Islet of Langerhans (tissue), 1 donor: ENCODE measurements around the gene USP6NL.
A peak's percentile ranks its signal among the peaks of the same experiment; 100 is the strongest.

Experiments used
- FAIRE-seq: peaks from one replicate; lab custom pipeline; 2011; peaks lifted over from hg19 to GRCh38; lab: Jason Lieb, UNC

Gene USP6NL

DNA sequence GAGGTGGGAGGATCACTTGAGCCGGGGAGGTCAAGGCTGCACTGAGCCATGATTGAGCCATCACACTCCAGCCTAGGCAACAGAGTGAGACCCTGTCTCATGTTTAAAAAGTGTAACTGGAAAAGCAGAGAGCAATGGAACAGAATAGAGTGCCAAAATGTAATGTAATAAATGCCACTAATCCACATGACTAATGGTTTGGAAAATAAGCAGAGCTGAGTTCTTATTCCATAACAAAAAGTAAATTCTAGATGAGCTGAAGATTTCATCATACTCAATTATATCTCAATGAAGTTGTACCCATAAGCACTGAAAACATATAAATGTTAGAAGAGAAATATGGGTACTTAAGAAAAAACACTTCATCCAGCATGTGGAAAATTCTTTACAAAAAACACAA is 132.6 kb downstream of the USP6NL start:
- no peak for FAIRE-seq

DNA sequence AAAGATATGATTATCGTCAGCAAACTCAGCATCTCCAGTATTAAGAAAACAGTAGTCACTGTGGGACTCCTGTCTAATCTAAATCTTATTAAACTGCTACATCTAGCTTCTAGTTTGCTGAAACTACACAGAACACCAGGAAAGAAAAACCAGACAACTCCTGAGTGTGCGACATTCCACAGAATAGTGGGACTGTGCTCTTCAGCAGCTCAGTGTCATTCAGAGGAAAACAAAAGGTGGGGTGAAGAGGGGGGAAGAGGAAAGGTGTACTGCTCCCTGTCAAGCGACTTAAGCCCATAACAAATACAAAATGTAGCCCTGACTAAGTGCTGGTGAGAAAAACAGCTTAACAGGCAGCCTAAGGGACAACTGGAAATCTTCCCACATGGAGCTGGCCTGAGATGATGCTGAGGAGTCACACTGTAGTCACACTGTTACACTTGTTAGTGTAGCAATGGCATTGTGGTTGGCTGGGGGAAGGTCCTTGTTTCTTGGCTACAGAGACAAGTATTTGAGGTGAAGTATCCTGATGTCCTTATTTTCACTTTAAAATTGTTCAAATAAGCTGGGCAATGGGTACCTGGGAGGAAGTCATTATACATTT is 135.5 kb downstream of the USP6NL start:
- no peak for FAIRE-seq

DNA sequence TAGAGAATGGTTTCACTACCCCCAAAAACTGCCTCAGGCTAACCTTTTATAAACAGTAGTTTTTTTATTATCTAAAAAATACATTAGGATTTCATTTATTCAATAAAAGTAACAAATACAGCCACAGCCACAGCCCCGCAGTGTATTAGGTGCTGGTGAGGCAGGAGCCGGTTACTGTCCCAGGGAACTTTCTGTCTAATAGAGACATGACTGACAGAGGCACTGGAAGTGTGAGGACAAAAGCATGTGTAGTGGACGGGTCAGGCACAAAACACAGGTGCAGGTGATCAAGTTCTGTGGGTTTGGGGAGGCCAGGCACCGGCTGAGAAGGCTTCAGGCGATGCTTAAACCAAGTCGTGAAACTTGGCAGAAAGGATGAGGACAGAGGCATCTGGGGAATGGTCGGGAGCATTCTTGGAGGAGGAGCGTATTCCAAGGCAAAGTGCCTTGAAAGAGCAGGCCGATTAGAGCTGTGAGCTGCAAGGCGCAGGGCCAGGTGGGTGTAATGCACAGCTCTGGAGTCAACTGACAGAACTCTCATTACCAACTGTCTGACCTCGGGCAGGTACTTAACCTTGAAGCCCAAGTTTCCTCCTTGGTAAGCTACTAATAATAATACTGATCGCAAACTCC is 138.2 kb downstream of the USP6NL start:
- FAIRE-seq: no peak

DNA sequence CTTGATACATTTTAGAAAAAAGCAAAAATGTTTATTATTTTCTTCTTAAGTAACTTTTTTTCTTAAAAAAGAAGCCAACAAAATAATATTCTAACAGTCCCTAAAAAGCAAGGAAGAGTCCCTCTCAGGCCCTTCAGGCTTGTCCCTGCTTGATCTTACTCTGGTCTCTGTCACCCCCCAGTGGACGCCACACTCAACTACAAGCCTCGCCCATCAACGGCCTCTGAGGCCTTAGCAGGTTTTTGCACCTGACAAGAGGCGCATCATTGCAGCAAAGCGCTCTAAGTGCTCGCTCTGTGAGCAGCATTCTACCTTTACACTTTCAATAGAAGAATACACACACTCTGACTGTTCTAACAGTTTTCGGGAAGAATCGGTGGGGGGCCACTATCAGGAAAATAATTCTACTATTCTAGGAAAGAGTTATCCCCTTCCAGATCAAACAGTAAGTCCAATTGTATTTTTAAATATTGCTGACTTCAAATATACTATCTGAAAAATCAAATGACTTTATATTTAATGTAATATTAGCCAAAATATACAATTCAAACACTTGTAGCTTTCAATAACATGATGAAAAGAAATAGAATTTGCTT is 139.2 kb downstream of the USP6NL start:
- peak; percentile 9 for FAIRE-seq

DNA sequence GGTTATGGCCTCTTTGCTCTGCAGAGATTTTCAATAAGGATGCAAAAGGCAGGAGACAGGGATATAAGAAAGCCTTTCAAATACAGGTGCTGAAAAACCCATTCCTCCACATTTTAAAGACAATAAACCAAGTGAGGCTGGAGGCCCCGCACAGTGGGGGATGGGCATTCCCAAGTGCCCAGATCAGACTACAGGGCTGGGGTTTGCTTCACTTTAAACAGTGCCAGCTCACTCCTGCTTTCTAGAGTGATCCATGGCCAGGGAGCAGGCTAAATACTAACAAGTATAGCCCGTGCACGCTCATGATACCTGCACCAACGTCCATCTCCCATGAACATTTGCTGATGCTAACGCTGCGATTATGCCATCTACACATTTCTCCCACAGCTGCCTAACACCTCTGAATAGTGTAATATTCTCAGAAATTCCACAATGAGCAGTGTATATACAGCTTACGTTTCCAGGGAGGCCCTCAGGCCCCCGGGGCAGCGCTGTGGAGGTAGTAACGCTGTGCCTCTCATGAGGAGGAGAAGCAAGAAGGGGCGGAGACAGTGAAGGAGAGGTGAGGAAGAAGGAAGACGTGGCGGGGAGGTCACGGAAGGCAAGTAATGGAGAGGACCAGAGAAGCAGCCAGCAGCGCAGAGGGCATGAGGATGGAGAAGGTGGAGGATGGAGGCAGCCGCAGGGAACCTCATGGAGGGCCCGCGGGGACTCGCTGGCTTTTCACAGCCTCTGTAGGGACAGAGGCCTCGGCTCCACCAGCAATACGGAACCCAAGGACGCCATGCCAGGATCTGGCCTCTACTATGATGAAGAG is 141.7 kb downstream of the USP6NL start:
- no peak for FAIRE-seq

DNA sequence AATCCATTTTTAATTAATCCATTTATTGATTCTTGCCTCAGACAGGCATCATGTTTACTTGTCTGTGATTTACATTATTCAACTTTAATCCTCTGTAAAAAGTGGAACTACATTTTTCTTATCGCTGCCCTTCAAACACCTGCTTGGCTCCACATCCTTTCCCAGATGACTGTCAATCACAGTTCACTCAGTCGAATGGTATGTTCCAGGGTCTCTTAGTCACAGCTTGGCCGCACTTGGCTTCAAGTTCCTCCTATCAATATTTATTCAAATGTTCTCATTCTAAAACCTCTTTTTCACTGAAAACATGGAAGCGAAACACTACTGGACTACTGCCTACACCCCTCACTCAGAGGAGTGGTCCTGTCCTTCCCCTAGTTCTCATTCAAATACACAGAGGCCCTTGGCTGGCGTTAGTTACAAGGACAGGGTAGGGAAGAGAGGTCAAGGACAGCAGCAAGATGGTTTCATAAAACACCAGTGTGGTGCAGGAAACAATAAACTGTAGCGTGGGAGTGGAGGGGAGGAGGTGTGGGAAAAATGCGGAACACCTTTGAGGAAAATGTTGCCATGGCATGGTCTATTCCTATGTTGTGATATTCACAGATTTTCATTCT is 143.2 kb downstream of the USP6NL start:
- no peak for FAIRE-seq

DNA sequence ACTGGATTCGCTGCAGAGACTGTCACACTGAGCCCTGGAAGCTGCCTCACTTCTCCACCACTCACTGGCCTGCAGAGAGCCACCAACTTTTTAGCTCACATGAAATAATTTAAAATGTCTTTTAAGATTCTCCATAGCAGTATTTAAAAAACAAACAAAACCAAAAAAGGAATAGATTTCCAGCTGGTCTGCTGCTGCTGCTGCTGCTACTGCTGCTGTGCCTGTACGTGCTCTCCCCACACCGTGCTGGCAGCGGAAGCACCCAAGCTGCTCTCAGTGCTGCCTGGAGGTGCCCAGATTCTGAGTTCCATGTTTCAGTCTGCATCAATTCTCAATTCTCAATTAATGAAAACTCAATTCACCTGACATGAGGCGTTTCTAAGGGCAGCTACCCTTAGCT is 146.0 kb downstream of the USP6NL start:
- FAIRE-seq: no peak

DNA sequence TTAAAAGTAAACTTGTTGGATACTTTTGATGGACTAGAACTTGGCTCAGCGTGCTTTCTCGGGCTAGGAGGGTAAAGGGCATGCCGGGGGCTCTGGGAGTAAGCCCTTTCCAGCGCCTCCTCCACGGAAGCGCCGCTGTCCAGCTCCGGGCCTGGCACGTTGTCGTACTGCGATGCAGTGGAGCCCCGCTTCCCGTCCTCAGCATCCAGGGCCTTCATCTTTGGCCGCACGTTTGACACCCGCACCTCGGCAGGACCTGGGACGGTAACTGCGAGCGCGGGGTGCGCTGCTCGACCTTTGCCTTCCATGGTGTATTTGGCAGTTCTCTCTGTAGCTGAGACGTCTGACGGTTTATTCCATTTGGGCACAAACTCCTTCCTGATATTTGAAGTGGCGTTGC is 148.3 kb downstream of the USP6NL start:
- FAIRE-seq: no peak

DNA sequence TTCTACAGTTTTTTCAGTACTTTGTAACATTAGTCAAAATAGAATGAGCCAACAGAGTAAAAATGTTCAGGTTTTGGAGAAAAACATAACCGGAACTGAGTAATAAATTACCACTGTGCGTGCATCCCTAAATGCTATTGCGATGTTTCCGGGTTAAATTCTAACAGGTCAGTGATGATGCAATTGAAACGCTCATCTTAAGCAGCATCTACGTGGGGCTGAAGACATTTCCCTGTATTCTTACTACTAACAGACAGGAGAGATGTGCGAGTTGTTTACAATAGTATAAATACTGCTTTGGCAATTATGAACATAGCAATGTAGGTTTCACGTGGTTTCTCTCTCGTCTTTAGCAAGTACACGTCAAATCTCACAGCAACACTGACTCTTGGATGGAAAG is 149.4 kb downstream of the USP6NL start:
- no peak for FAIRE-seq

DNA sequence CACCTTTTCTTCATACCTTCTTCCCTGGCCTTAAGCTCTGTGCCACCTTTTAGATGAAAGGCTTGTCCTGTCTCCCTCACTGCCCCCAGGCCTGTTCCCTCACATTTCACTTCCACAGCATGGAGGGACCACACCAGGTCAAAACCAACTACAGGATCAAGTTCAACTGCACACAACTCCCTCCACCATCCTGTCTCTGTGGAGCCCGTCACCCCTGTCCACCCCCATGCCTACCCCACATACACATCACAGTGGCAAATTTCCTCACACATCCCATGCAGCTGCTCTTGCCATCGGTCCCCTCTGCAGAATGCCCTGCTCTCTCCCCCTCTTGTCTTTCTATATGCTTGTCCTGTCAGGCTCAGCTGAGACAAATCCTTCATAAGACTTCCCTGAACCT is 154.1 kb downstream of the USP6NL start:
- no peak for FAIRE-seq

DNA sequence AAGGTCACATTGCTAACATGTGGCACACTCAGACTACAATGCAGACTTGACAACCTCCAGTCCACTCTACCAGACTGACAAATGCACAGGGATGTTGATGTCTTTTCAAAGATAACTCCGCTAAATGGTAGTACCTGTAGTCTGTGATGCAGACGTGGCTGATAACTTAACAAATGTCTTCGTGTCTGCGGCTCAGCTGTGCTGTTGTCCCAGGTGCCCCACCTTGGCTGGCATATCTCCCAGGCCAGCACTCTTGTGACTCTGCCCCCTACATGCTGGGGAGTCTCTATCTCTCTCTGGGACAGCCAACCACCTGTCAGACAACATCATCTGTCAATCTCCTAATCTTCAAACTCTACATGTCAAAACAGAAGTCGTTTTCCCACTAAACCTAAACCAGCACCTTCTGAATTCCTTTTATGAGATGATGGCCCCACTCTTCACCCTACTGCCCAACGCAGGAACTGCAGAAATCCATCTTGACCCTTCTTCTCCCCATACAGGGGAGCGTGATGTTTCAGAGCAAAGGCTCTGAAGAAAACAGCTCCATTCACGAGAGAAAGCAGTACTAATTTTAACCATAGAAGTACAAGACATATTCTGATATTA is 156.4 kb downstream of the USP6NL start:
- no peak for FAIRE-seq

DNA sequence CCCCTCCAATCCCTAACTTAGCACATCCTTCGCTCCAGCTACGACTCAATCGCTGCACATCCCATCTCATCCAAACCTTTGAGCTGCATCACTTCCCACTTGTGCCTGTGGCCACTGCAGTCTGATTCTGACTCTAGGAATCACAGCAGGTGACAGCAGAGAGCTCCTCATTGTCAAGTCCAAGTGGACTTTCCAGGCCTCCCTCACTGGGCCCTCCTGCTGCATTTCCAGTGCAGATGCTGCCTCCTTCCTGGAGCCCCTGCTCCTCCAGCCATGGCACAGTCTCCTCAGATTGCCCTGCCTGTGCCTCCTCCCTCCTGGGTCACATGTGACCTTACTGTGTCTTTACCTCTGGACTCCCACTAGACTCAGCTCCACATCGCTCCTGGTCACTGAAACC is 157.3 kb downstream of the USP6NL start:
- FAIRE-seq: no peak

DNA sequence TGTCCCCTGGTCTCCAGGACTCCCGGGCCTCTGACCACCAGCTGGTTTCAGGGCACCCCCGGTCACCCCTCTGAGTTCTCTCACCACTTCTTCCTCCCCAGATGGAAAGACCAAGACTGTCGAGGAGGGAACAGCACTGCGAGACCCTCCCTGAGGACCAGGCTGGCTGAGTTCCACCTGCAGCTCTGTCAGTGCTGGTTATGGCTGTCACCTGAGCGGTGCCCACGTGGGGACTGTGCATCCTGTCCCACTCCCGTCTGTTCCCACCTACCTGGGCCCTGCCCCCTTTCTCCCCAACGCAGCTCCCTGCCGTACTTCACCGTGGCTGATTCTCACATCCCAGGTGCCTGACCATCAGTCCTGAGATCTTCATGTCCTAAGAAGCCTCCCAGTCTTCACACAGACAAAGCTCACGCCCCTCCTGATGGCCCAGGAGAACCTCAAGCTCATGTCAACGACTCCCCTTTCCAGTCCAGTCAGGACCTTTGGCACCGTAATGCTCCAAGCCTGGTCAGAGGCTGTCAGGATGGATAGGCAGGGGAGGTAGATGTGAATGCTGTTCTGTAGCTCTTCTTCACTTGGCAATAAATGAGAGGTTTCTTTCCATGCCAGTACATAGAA is 159.7 kb downstream of the USP6NL start:
- FAIRE-seq: no peak

DNA sequence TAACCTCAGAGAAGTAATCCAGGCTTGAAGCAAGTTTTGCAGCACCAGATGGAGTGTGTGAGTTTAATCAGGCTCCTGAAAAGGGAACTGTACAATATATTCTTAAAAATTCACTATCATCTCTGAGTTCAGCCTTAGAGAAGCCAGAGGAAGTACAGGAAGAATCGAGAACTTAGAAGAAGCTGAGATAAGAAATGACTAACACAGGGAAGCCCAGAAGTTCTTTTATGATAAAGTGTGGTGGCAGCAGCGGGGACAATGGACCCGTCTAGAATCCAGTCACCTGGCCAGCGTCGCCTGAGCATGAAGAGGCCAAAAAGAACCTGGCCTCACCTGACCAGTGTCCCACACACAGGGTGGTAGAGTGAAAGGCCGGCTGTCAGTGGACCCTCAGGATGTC is 161.0 kb downstream of the USP6NL start:
- no peak for FAIRE-seq

DNA sequence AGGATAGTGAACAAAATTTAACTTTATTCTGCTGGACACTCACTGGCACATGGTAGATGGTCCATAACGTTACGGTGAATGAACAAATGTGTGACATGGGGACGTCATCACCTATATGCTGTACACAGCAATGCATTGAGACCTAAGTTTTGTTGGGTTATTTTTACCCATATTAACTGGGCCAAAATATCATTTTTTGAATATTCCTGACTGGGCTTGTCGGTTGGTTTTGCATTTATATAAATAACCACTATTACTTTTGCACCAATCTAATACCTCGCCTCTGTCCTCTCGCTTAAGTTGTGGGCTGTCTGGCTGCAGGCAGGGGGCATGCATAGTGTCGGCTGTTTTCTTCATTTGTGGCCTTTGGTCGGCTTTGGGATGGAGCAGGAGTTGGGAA is 161.7 kb downstream of the USP6NL start:
- FAIRE-seq: no peak

DNA sequence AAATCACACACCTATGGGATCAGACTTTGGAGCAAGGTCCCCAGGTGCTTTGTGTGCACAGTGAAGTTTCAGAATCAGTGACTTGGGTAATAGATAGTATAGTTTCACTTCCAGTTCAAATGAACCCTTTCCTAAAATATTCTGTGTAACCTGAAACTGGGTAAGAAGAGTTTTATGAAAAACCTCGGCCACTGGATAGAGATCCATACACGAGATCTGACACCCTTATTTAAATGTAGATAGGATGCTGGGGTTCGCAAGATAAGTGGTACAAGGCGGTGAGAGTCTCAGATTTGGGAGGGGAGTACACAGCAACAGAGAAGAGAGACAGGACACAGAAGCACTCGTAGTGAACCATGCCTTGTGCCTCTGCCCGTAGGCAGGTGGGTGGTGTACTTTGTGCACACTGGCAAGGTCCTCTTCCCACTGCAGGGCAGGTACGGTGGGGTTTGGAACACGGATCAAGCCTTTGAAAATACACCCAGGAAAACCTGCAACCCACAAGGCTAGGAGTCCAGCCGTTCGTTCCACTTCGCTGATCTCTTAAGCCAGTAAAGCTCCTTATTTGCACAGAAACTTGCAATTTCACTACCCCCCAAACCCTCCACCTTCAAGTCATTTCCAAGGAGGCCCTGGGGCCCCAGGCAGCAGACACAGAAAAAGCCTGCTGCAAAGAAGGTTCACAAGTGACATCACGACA is 162.8 kb downstream of the USP6NL start:
- FAIRE-seq: no peak

DNA sequence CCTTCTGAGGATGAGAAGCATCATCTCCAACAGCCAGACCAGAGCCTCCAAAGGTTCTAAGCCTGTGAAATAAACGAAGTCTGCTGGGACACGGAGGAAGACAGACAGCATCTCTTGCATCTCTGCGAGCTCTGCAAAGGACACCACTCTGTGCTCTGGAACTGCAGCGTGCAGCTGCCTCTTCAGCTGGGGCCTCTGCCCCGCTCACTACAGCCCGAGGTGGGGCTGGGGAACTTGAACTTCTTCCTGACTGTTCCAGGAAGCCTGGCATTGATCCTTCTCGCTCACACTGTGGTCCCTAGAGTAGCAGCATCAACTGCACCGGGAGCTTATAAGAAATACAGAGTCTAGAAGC is 163.3 kb downstream of the USP6NL start:
- FAIRE-seq: no peak

DNA sequence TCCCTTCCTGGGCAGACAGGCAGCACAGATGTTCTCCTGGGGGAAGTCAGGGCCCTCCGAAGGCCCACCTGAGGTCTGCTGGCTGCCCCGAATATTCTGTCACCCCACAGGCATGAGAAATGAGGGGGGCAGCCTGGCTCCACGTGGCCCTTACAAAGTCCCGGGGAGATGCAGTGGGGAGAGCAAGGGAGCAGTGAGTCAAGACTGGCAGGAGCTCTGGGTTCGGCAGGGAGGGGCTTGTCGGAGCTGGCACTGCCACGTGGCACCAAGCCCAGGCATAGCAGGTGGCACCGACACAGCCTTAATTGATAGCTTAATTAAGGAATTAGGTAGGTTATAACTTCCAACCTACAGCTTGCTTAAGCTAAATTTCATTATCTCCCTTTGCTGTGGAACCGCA is 163.9 kb downstream of the USP6NL start:
- no peak for FAIRE-seq

DNA sequence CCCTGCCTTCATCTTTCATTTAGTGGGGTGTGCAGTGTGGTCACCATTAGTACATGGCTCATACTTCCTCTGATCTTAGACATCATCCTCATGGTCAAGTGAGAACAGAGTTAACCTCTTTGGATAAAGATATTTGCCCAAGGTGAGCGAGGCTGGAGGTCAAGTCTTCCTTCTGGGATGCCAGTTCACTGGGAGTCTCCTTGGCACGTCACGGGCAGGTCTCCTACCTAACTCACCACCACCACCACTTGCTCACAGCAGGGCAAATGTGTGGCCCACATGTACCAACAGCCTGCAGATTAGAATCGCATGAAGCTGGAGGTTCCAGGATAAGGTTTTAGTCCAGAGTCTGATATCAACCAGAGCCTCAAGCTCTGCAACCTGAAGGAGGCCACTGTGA is 164.6 kb downstream of the USP6NL start:
- FAIRE-seq: no peak

DNA sequence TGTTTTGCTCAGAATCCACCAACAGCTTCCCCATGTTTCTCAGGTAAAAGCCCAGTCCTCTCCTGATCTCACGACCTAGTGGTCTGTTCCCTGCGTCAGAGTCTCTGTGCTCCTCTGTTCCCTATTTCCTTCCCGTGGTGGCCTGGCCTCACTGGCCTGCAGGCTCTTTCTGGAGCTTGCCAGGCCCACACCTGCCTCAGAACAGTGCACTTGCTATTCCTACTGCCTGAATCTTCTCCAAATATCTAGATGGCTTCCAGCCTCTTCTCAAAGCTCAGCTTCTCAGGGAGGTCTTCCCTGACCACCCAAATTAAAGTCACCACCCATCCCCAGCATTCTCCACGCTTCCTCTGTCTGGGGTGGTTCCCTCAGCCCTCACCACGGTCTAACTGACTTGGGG is 165.3 kb downstream of the USP6NL start:
- FAIRE-seq: no peak

DNA sequence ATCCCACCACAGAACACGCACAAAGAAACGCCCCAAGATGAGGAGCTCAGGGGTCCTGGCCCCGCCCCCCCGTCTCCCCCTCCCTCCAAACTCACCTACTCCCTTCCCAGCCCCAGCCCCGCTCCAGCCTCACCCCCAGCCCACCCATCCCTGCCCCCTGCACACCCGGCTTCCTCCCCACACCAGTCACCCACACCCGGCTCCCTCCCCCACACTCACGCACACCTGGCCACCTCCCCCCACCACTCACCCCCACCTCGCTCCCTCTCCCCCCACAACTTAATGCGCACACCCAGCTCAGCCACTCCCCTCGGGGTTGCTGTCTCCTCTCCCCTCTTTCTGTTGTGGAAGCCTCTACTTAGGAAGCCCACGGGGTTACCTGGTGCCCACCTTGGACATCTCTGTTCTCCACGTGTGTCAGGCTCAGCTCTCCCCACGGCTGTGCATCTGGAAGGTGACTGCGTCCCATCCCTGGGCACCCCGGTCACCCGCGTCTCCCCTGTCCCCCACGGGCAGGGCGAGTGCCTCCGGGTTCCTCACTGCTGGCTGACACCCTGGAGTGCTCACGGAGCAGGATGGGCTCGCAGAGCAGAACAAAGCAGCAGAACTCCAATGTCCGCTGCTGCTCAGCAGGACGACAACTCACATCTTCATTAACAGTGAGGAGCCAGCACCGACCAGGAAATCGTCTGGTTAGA is 166.8 kb downstream of the USP6NL start:
- FAIRE-seq: no peak
